ENCODE data around the gene SLA2. TPM values are rescaled to one million over a fixed set of nuclear protein-coding genes. Genes with fewer than 3 reads are reported as not detected.

Gene SLA2
- total RNA-seq, 1 experiment from 2014 or later, result not detected

DNA sequence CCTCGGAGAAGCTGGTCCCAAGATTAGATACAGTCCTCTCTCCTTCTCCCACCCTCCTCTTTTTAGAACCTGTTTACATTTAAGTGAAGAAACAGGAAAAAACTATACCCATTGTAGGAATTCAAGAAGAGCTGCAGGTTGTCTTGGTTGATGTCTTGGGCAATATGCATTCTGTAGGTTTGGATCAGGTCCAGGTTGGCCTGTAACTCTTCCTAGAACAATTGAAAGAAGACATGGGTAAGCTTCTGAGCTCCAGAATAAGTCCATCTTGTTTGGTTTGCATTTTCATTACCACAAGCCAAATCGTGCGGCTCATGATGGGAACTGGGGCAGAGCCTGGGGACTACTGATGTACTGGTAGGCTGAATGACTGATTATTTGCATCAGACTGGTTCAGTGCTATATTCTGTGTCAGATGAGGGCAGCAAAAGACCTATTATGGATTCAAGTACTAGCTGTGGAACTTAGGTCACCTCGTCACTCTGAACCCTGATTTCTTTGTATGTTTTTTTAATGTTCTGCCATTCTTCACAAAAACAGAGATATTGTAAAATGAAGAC is 20.3 kb upstream of the SLA2 start:
- no peaks in the 10 kb centered on the region for H3K4me1 Mint-ChIP-seq (ENCODE audit: low read depth, unreplicated experiment)
- TF ChIP-seq CTCF (IDR thresholded peaks at IDR 0.05; ENCODE audit: unreplicated experiment), result no peak
- DNase-seq, result no peak
- H3K36me3 Mint-ChIP-seq (ENCODE audit: insufficient read depth, unreplicated experiment), result no peaks in the 10 kb centered on the region
- intact Hi-C loops (cut with micrococcal nuclease; ENCODE audit: unreplicated experiment), result loop anchor here (1.0 kb wide), 1 partner anchor 88 kb away; no protein-coding TSS in a partner anchor
- H3K27me3 Mint-ChIP-seq (ENCODE audit: unreplicated experiment), result no peaks in the 10 kb centered on the region
- H3K27ac Mint-ChIP-seq (ENCODE audit: unreplicated experiment), result no peak overlapping the region
- no TSS peak for BruUV-seq (replicated peaks)
- H3K4me3 Mint-ChIP-seq (ENCODE audit: low read depth, unreplicated experiment), result no peak overlapping the region
- CTCF ChIA-PET, result interaction anchor here (0.6 to 1.2 kb wide), 4 partner anchors 53 to 253 kb away, joined by 3 to 4 read pairs (median 4); no protein-coding TSS in a partner anchor
- no peaks in the 10 kb centered on the region for H3K9me3 Mint-ChIP-seq (ENCODE audit: low read depth, unreplicated experiment)

GRCh38 chr20:36663031-36663430 is 17.0 kb upstream of the SLA2 start:
- intact Hi-C loops (cut with micrococcal nuclease; ENCODE audit: unreplicated experiment), result no loop called here
- CTCF ChIA-PET, result no interaction called here
- H3K27ac Mint-ChIP-seq (ENCODE audit: unreplicated experiment), result no peak overlapping the region
- DNase-seq, result no peak
- no peaks in the 10 kb centered on the region for H3K27me3 Mint-ChIP-seq (ENCODE audit: unreplicated experiment)
- TF ChIP-seq CTCF (IDR thresholded peaks at IDR 0.05; ENCODE audit: unreplicated experiment), result no peak
- BruUV-seq (replicated peaks), result no TSS peak
- H3K9me3 Mint-ChIP-seq (ENCODE audit: low read depth, unreplicated experiment), result no peaks in the 10 kb centered on the region
- H3K36me3 Mint-ChIP-seq (ENCODE audit: insufficient read depth, unreplicated experiment), result no peaks in the 10 kb centered on the region
- no peaks in the 10 kb centered on the region for H3K4me1 Mint-ChIP-seq (ENCODE audit: low read depth, unreplicated experiment)
- H3K4me3 Mint-ChIP-seq (ENCODE audit: low read depth, unreplicated experiment), result no peak overlapping the region

DNA sequence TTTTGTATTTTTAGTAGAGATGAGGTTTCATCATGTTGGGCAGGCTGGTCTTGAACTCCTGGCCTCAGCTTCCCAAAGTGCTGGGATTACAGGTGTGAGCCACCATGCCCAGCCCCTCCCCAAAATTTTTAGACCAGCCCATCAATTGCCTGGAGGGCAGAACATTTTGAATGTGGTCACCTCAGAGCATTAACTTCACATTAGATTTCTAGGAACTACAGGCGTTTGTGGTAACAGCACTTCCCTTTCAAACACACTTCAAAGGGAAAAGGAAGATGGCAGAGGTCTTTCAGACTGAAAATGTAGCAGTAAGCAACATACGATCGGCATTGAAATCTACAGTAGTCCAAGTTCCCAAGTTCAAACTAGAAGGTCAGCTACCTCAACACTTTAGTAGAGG is 12.3 kb upstream of the SLA2 start:
- no peak for TF ChIP-seq CTCF (IDR thresholded peaks at IDR 0.05; ENCODE audit: unreplicated experiment)
- H3K27ac Mint-ChIP-seq (ENCODE audit: unreplicated experiment), result no peak overlapping the region
- no peaks in the 10 kb centered on the region for H3K4me1 Mint-ChIP-seq (ENCODE audit: low read depth, unreplicated experiment)
- H3K27me3 Mint-ChIP-seq (ENCODE audit: unreplicated experiment), result no peaks in the 10 kb centered on the region
- no peak overlapping the region for H3K4me3 Mint-ChIP-seq (ENCODE audit: low read depth, unreplicated experiment)
- no TSS peak for BruUV-seq (replicated peaks)
- CTCF ChIA-PET, result interaction anchor here (0.5 to 0.7 kb wide), 5 partner anchors 19 to 731 kb away, joined by 3 to 6 read pairs (median 4); no protein-coding TSS in a partner anchor
- H3K9me3 Mint-ChIP-seq (ENCODE audit: low read depth, unreplicated experiment), result no peaks in the 10 kb centered on the region
- H3K36me3 Mint-ChIP-seq (ENCODE audit: insufficient read depth, unreplicated experiment), result no peaks in the 10 kb centered on the region
- intact Hi-C loops (cut with micrococcal nuclease; ENCODE audit: unreplicated experiment), result no loop called here
- no peak for DNase-seq

DNA sequence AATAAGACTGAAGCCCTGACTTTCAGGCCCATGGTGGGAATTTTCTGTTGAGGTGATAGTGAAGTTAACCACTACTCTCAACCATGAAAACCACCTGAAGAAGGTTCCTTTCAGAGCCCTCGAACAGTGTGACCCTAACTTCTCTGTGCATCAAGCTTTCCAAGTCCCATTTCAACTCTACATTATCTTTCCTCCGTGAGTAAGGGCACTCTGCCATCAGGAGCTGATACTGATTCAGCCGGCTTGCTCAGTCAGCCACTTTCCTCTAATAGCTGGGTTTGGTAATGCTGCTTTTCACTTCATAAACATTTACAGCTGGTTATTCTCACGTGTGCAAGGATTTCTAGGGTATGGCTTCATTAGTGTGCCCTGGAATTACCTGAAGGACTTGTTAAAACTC is 10.7 kb upstream of the SLA2 start:
- no peaks in the 10 kb centered on the region for H3K4me1 Mint-ChIP-seq (ENCODE audit: low read depth, unreplicated experiment)
- H3K27me3 Mint-ChIP-seq (ENCODE audit: unreplicated experiment), result no peaks in the 10 kb centered on the region
- no peak for DNase-seq
- H3K9me3 Mint-ChIP-seq (ENCODE audit: low read depth, unreplicated experiment), result no peaks in the 10 kb centered on the region
- CTCF ChIA-PET, result interaction anchor here (0.7 kb wide), 1 partner anchor 53 kb away, joined by 7 read pairs; no protein-coding TSS in a partner anchor
- H3K27ac Mint-ChIP-seq (ENCODE audit: unreplicated experiment), result no peak overlapping the region
- no TSS peak for BruUV-seq (replicated peaks)
- intact Hi-C loops (cut with micrococcal nuclease; ENCODE audit: unreplicated experiment), result no loop called here
- no peaks in the 10 kb centered on the region for H3K36me3 Mint-ChIP-seq (ENCODE audit: insufficient read depth, unreplicated experiment)
- no peak for TF ChIP-seq CTCF (IDR thresholded peaks at IDR 0.05; ENCODE audit: unreplicated experiment)
- no peak overlapping the region for H3K4me3 Mint-ChIP-seq (ENCODE audit: low read depth, unreplicated experiment)

Data from Calu3 (cell line).